Left lobe of liver (tissue), 2 donors: Measurements from ENCODE around the gene ADRA2B. TPM values are rescaled to one million over a fixed set of nuclear protein-coding genes. Genes with fewer than 3 reads are reported as not detected.

Experiments
- ATAC-seq: fragments of 200-7000 bp; cut with Tn5 transposase; one replicate; pipeline ENCODE4 v1.9.1; 2020; ENCODE audit warnings: mild to moderate bottlenecking, moderate library complexity
- DNase-seq: peaks from one replicate; pipeline ENCODE4 v3.0.0-alpha.2; 2020; ENCODE audit warnings: low spot score
- total RNA-seq: library from RNA; stranded (reverse); gene quantifications from one replicate; pipeline ENCODE4 v1.2.1, GENCODE V29; 2021
- donor health status: DM: no; HTN: no; CAD: no; lungs with moderate emphysema.
- donor health status: DM: no; HTN: yes; CAD: no.

Gene ADRA2B
- total RNA-seq, 1 donor from 2014 or later = 11.4 TPM

DNA sequence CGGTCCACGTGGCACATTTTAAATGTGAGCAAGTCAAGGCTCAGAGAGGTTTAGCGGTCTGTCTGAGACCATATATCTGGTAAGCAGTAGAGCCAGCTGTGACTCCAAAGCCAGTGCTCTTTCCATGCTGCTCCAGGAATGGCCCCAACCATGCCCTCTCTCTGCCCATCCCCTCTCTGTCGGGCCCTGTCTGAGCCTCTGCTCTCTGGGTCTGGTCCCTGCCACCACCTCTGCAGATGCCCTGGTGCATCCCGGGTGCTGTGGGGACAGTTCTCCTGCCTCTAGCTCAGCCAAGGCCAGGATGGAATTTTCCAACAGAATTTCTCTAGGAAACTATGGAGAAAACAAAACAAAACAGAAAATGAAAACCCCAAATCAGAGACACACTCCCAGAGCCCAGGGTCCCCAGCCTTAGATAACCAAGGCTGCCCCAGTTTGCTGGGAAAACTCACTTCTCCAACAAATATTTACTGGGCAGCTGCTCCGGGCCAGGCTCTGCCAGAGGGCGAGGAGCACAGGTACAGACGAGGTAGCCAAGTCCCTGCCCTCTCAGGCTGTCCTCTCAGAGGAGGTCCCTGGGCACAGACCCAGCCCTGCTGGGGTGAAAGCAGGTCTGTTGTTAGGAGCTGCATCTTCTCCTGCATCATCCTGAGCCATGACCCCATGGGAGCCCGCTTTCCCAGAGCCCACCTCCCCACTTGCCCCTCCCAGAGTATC lies 9.2 kb downstream of the ADRA2B start:
- peak; percentile 40 for ATAC-seq
- DNase-seq = no peak

DNA sequence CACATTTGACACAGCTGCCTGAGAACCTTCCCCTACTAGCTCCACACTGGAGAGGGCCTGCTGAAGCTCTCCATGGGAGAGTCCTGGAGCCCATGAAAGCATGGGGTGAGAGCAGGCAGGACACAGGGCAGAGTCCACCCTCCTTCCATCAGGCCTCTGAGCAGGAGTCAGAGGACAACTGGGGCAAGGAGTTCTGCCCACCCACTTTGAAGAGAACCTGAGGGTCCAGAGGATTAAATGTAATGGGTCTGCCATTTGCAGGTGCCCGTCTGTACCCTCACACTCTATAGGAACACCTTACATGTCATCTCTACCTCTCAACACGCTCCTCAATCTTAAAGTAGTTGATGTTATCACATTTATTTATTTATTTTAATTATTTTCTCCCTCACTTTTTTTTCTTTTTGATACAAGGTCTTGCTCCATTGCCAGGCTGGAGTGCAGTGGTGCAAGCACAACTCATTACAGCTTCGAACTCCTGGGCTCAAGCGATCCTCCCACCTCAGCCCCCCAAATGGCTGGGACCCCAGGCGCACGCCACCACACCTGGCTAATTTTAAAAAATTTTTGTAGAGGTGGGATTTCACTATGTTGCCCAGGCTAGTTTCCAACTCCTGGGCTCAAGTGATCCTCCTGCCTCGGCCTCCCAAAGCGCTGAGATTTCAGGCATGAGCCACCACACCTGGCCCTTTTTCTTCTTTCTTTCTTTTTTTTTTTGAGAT lies 10.2 kb downstream of the ADRA2B start:
- no peak for ATAC-seq
- DNase-seq = no peak

GRCh38 chr2:96105152-96105915 lies 11.0 kb downstream of the ADRA2B start:
- ATAC-seq (no peak), DNase-seq (no peak)

GRCh38 chr2:96104487-96104861 lies 11.9 kb downstream of the ADRA2B start:
- DNase-seq (no peak), ATAC-seq (no peak)

DNA sequence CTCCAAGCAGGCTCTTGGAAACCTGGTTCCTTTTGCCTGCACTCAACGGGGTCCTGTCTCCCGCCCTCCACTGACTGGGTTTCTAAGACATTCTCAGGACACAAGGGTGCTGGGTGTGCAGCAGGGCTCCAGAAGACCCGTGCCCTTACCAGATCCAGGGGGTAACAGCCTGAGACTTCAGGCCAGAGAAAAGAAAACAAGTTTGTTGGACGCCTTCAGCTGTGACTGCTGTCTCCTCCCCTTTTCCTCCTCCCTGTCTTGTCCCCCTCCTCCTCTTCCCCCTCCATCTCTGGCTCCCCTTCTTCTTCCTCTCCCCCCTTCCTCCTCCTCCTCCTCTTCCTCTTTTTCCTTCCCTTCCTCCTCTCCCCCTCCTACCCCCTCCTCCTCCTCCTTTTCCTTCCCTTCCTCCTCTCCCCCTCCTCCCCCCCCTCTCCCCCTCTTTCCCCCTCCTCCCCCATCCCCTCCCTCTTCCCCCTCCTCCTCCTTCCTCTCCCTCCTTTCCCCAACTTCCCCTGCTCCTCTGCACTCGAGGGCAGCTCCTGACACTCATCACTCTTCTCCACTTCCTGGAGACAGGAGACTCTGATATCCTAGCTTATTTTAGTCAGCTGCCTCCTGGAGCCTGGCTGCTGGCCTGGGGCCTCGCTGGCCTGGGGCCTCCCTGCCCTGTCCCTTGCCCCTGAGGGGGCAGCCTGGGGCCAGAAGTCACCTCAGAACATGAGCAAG lies 12.4 kb downstream of the ADRA2B start:
- ATAC-seq = peak; percentile 36
- peak; percentile 41 for DNase-seq

DNA sequence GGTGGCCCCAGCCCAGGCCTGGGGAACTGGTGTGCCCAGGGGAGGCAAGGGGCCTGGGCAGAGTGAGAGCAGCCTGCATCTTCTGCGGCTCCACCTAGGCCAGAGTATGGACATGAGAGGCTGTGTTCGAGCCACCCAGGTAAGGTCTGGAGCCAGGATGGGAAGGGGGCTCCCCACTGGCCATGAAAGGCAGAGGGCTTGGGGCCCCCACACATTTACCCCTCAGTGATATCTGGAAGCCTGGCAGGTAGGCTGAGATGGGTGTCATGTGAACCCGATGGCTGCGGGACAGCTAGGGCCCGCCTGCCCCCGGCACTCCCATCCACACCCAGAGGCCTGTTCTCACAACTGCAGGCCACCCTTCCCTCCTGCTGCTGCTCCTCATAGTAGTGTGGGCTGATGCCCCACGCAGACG lies 13.2 kb downstream of the ADRA2B start:
- ATAC-seq = no peak

GRCh38 chr2:96102596-96103186 lies 13.7 kb downstream of the ADRA2B start:
- ATAC-seq (no peak), DNase-seq (peak; percentile 26)

More for the DNA sequence above, 13.2 kb downstream of the ADRA2B start:
- peak; percentile 40 for DNase-seq

DNA sequence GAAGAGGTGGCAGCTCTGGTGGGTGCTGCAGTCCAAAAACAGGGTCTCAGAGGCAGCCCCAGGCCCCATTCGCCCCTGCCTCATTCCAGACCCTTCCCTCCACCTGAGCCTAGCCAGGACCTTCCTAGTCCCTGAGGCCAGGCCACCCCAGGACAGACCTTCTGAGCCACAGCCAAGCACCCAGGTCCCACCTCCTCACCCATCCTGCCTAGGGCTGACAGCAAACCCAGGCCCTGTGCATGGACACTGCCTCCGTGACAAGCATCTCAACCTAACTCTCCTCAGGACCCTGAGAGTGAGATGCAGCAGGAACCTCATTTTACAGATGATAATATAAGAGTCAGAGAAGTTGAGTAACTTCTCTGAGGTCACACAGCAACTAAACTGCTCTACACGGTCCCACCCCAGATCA lies 15.5 kb downstream of the ADRA2B start:
- DNase-seq = peak; percentile 31
- ATAC-seq = no peak

GRCh38 chr2:96099861-96100798 lies 16.2 kb downstream of the ADRA2B start:
- DNase-seq (peak; percentile 42), ATAC-seq (no peak)

DNA sequence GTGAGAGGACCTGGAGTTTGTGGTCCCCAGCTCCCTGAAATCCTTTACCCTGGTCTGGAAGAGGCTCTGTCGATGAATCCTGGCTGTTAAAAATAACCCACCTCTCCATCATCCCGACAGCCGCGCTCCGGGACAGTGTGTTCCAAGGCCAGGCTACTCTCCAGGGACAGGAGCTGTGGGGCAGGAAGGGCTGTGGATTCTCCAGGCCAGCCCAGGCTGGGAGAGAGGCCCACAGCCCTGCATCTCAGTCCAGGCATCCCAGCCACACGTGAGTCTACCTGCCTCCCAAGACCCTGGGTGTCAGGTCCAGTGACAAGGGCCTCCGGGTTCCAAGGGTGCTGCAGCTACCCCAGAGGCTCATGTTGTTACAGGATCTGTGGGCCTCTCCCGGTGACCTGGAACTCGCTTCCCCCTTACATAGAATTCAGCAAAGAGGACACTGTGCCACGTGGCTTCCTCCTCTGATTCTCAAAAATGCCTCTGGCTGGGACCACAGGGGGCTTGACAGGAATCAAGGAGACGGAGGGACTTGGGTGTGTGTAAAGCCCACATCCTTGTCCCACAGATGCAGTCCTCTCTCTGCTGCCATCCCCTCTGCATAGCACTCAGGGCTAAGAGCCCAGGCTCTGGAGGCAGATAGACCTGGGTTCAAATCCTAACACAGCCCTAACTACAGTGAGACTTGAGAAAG lies 17.3 kb downstream of the ADRA2B start:
- ATAC-seq = peak; percentile 36

GRCh38 chr2:96097951-96098823 lies 18.2 kb downstream of the ADRA2B start:
- DNase-seq (peak; percentile 30), ATAC-seq (peak; percentile 10)

More for the DNA sequence above, 17.3 kb downstream of the ADRA2B start:
- DNase-seq = peak; percentile 41

DNA sequence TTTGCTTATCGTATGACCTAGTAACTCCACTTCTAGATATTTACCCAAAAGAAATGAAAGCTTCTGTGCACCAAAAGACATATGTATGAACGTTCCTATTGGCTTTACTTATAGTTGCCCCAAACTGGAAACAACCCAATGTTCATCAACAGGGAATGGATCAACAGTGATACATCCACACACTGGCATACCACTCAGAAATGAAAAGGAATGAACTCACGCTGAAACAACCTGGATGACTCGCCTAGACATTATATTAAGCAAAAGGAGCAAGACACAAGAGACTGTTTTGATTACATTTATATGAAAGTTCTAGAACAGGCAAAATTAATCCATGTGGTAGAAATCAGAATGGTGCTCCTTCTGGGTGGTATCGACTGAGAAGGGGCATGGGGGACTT lies 18.9 kb downstream of the ADRA2B start:
- no peak for ATAC-seq

DNA sequence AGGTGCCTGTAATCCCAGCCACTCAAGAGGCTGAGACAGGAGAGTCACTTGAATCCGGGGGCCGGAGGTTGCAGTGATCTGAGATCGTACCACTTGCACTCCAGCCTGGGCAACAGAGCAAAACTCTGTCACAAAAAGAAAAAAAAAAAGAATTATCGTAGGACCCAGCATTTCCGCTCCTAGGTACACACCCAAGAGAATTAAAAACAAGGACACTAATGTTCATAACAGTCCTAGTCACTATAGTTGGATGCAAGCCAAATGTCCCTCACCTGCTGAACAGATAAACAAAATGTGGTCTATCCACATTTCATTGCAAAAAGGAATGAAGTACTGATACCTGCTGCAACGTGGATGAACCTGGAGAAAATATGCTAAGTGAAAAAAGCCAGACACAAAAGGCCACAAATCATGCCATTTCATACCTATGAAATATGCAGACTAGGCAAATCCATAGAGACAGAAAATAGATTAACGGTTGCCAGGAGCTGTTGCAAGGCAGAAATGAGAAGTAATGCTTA lies 21.2 kb downstream of the ADRA2B start:
- DNase-seq = no peak
- ATAC-seq = no peak

More for the DNA sequence above, 18.9 kb downstream of the ADRA2B start:
- no peak for DNase-seq

GRCh38 chr2:96093528-96093927 lies 22.8 kb downstream of the ADRA2B start:
- peak; percentile 30 for DNase-seq

GRCh38 chr2:96092951-96093350 lies 23.4 kb downstream of the ADRA2B start:
- DNase-seq (peak; percentile 35), ATAC-seq (no peak)

More at GRCh38 chr2:96093528-96093927, 22.8 kb downstream of the ADRA2B start:
- no peak for ATAC-seq

DNA sequence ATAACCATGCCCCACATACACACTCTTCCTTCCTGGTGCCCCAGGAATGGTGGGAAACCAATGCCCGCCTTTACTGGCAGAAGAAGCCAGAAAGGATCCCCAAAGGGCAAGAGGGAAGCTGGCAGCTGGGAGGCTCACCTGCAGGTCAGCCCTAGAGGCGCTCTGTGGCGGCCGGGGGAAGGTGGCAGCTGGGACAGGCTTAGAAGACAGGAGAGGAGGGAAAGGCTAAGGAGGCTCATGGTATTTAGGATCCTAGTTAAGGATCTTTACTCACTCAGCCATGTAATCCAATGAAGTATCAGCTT lies 23.8 kb downstream of the ADRA2B start:
- no peak for DNase-seq
- ATAC-seq = no peak

DNA sequence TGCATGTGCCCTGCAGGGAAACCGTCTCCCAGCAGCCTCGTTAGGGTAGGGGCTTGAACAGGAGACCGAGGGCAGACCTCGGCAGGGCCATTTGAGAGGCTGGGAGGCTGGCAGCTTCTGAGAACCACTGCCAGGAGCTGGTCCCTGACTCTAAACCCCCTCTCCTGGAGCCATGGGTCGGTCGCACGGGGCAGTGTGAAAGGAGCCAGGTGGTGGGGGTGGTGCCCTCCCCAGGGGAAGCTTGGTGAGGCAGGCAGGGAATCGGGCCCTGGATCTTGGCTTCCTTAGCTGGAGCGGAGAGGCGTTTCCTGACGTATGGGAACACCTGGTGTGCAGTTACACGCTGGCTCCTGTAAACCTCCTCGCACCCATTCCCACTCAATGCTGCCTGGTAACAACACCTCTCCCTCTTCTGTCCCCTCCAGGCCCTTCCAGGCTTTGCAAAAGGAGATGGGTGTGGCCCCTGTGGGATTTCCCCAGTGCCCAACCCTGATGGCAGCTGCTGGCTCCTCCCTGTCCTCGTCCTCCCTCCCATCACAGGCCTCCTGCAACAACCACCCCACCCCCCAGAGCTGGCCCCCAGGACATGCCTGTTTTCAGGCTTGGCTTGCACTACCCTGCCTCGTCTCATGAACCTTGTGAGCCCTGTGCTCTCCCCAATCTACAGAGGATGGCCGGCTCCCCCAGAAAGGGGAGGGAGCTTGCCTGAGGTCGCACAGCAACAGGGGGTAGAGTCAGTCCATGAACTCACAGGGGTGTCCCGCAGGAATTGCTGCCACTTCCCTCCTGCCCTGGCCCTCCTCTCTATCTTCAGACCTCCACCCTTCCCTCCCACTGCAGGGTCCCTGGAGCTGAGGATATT lies 24.4 kb downstream of the ADRA2B start:
- DNase-seq = peak; percentile 40
- no peak for ATAC-seq
